ENCODE data around the gene PIGU.
"Not testable (repeated sequence)": the region's sequence is repeated elsewhere in the genome, so short reads cannot be mapped to it uniquely, and the experiment has no call there.

PIGU gene

GRCh38 chr20:34658654-34659053 lies 18.2 kb downstream of the PIGU start:
- not testable (repeated sequence) for DNase-seq

- no peak for DNase-seq
These were observed 22.6 kb downstream of the PIGU start for GRCh38 chr20:34654207-34654744.

GRCh38 chr20:34651200-34651599 lies 25.7 kb downstream of the PIGU start:
- no peak for DNase-seq

GRCh38 chr20:34647737-34648136 lies 29.2 kb downstream of the PIGU start:
- DNase-seq, result no peak

GRCh38 chr20:34644951-34645350 lies 31.9 kb downstream of the PIGU start:
- DNase-seq, result no peak

GRCh38 chr20:34644345-34644744 lies 32.5 kb downstream of the PIGU start:
- DNase-seq, result no peak

- DNase-seq, result no peak
These were observed 33.0 kb downstream of the PIGU start for GRCh38 chr20:34643928-34644327.

- DNase-seq, result no peak
These were observed 34.9 kb downstream of the PIGU start for GRCh38 chr20:34642009-34642408.

- DNase-seq, result peak; percentile 13
These were observed 37.1 kb downstream of the PIGU start for GRCh38 chr20:34639755-34640222.

GRCh38 chr20:34638532-34638931 lies 38.4 kb downstream of the PIGU start:
- no peak for DNase-seq

GRCh38 chr20:34638039-34638292 lies 38.9 kb downstream of the PIGU start:
- DNase-seq, result no peak

GRCh38 chr20:34637245-34638038 lies 39.5 kb downstream of the PIGU start:
- DNase-seq, result no peak

GRCh38 chr20:34636648-34637047 lies 40.2 kb downstream of the PIGU start:
- no peak for DNase-seq

GRCh38 chr20:34634392-34634791 lies 42.5 kb downstream of the PIGU start:
- DNase-seq, result no peak

- DNase-seq, result no peak
These were observed 43.9 kb downstream of the PIGU start for GRCh38 chr20:34632870-34633452.

GRCh38 chr20:34629904-34630303 lies 47.0 kb downstream of the PIGU start:
- no peak for DNase-seq

GRCh38 chr20:34629342-34629741 lies 47.5 kb downstream of the PIGU start:
- no peak for DNase-seq

GRCh38 chr20:34628026-34628425 lies 48.9 kb downstream of the PIGU start:
- DNase-seq, result no peak

- no peak for DNase-seq
These were observed 49.4 kb downstream of the PIGU start for GRCh38 chr20:34627458-34627857.

- DNase-seq, result no peak
These were observed 49.9 kb downstream of the PIGU start for GRCh38 chr20:34626992-34627391.

GRCh38 chr20:34624629-34625028 lies 52.3 kb downstream of the PIGU start:
- no peak for DNase-seq

- no peak for DNase-seq
These were observed 54.0 kb downstream of the PIGU start for GRCh38 chr20:34622821-34623451.

GRCh38 chr20:34621383-34622367 lies 55.2 kb downstream of the PIGU start:
- DNase-seq, result no peak

All from NCI-H1694 treated with DMSO at 0.1 percent for 48 hours (cell line).